Spinal cord (tissue), 10 donors: ENCODE results near the gene ATP5MK. TPM values are rescaled to one million over a fixed set of nuclear protein-coding genes. Genes with fewer than 3 reads are reported as not detected.
A peak's percentile ranks its signal among the peaks of the same experiment; 100 is the strongest.
"Not testable (repeated sequence)": the region's sequence is repeated elsewhere in the genome, so short reads cannot be mapped to it uniquely, and the experiment has no call there.

Source experiments
- DNase-seq, 6 donors: peaks; one replicate each; pipeline versions ENCODE4 v3.0.0 to v3.0.0-alpha.2; 2013 to 2015; ENCODE audit warnings: low spot score in 6 of 6, low read depth in 4 of 6
- H3K27ac ChIP-seq: one replicate; pipeline ENCODE4 v1.5.1; 2013; ENCODE audit warnings: low read depth, low read length, control low read depth
- H3K27me3 ChIP-seq: one replicate; pipeline ENCODE4 v1.6.1; 2013; ENCODE audit warnings: low read length; ENCODE audit not compliant: control insufficient read depth, insufficient read depth
- H3K36me3 ChIP-seq: one replicate; pipeline ENCODE4 v1.6.1; 2013; ENCODE audit warnings: low read length; ENCODE audit not compliant: control insufficient read depth, insufficient read depth
- H3K4me1 ChIP-seq: one replicate; pipeline ENCODE4 v1.6.1; 2013; ENCODE audit warnings: low read length; ENCODE audit not compliant: control insufficient read depth, insufficient read depth
- H3K4me3 ChIP-seq: one replicate; pipeline ENCODE4 v1.5.1; 2013; ENCODE audit warnings: low read depth, low read length, control low read depth
- H3K9me3 ChIP-seq: one replicate; pipeline ENCODE4 v1.6.1; 2013; ENCODE audit warnings: low read length; ENCODE audit not compliant: control insufficient read depth, insufficient read depth
- WGBS: methylation state at CpG from one replicate; pipeline ENCODE4 v1.1.5; 2013; ENCODE audit warnings: missing lambda C conversion rate; ENCODE audit not compliant: insufficient coverage; 5-methylcytosine and 5-hydroxymethylcytosine counted together
- polyA plus RNA-seq, 2 donors: library from polyadenylated mRNA; unstranded; fragments of 120-200 nt; gene quantifications; one replicate each; pipeline ENCODE4 v1.2.1, GENCODE V29; 2013; ENCODE audit not compliant: insufficient read length in 2 of 2
- total RNA-seq, 2 donors: library from RNA; depleted of rRNA in 1 of 2; stranded (reverse); fragments of 120-200 nt in 1 of 2; fragments of >200 nt in 1 of 2; gene quantifications; one replicate each; pipeline versions ENCODE4 v1.2.3 to v1.2.4, GENCODE V29; 2013 to 2014
- donor health status: healthy.

The ATP5MK gene
- total and polyA plus RNA-seq, 4 donors: 166 to 433 (median 306) TPM

DNA sequence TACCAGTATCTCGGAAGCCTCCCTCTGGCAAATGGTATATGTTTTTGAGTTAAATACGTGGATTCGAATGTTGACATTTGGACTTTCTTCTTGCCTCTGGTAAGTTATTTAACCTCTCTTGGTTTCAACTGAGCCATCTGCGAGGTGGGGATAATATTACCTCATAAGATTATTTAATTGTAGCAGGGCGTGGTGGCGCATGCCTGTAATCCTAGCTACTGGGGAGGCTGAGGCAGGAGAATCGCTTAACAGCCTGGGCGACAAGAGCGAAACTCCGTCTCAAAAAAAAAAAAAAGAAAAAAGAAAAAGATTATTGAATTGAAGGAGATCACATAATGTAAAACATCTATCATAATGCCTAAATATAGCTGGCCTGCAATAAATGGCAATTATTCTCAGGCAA, 28.9 kb downstream of the ATP5MK start:
- Histone ChIP-seq H3K9me3 (no peaks in the 10 kb centered on the region), H3K4me1 (peaks cover 11% of the 10 kb centered on the region), H3K27ac (peak overlapping the region; percentile 83), H3K27me3 (no peaks in the 10 kb centered on the region), H3K4me3 (peak overlapping the region; percentile 69), H3K36me3 (no peaks in the 10 kb centered on the region)
- no peak for DNase-seq
- no CpG with 5 or more reads among the region's 10 CpGs for WGBS

DNA sequence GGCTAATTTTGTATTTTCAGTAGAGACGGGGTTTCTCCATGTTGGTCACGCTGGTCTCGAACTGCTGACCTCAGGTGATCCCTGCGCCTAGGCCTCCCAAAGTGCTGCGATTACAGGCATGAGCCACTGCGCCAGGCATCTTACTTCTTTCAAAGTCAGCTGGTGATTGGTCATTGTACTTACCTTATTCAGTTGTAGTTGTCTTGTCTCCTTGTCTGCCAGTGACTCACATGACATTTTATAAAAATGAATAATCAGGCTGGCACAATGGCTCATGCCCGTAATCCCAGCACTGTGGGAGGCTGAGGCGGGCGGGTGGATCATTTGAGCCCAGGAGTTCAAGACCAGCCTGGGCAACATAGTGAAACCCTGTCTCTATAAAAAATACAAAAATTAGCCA, 35.5 kb downstream of the ATP5MK start:
- H3K4me3 ChIP-seq, H3K27me3 ChIP-seq, DNase-seq, H3K36me3 ChIP-seq, H3K27ac ChIP-seq, H3K9me3 ChIP-seq, H3K4me1 ChIP-seq: not testable (repeated sequence)
- 92% methylated on average over 8 of the region's 9 CpGs for whole genome bisulfite sequencing

DNA sequence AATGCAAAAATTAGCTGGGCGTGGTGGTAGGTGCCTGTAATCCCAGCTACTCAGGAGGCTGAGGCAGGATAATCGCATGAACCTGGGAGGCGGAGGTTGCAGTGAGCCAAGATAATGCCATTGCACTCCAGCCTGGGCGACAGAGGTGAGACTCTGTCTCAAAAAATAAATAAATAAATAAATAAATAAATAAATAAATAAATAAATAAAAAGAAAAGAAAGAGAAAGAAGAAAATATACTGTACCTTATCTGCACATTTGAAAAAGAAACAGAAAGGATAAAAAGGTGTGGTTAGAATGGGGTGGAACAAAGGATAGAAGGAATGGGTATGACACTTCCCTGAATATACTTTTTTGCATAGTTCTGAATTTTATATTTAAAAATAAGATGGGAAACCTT, 36.8 kb downstream of the ATP5MK start:
- H3K4me3 ChIP-seq, DNase-seq, H3K4me1 ChIP-seq, H3K27me3 ChIP-seq, H3K36me3 ChIP-seq, H3K9me3 ChIP-seq, H3K27ac ChIP-seq: not testable (repeated sequence)
- 94% methylated on average over 3 of the region's 4 CpGs for WGBS

DNA sequence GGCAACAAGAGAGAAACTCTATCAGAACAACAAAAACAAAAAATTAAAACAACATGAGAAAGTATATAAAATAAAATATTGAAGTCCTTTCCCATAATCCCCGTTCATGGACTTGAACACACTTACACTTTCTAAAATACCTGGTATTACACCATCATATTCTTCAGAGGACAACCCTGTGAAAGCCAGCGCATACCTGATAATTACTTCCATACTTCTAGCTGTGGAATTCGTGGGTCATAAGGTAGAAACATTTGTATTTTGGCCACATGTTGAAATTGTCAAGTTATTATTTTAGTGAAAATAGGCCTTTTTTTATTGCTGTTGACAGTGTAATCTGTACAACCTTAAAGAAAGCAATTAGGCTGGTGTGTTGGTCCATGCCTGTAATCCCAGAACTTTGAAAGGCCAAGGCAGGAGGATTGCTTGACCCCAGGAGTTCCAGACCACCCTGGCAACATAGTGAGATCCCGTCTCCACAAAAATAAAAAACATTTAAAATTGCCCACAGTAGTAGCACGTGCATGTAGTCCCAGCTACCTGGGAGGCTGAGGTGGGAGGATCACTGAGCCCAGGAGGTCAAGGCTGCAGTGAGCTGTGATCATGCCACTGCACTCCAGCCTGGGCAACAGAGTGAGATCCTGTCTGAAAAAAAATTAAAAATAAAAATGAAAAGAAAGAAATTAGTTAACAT, 40.2 kb downstream of the ATP5MK start:
- no peak for DNase-seq
- H3K4me1 ChIP-seq: peaks cover 4% of the 10 kb centered on the region
- no CpG with 5 or more reads among the region's 5 CpGs for WGBS
- no peaks in the 10 kb centered on the region for H3K27me3 ChIP-seq
- no peaks in the 10 kb centered on the region for H3K9me3 ChIP-seq
- H3K4me3 ChIP-seq: no peak overlapping the region
- no peak overlapping the region for H3K27ac ChIP-seq
- H3K36me3 ChIP-seq: no peaks in the 10 kb centered on the region

DNA sequence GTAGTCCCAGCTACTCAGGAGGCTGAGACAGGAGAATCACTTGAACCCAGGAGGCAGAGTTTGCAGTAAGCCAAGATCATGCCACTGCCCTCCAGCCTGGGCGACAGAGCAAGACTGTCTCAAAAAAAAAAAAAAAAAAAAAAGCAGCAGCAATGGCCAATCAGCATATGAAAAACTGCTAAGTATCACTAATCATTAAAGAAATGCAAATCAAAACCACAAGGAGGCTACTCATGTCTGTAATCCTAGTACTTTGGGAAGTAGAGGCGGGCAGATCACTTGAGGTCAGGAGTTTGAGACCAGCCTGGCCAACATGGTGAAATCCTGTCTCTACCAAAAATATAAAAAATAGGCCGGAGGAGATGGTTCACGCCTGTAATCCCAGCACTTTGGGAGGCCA, 41.7 kb downstream of the ATP5MK start:
- H3K4me3 ChIP-seq, H3K27me3 ChIP-seq, H3K27ac ChIP-seq, DNase-seq, H3K9me3 ChIP-seq, H3K36me3 ChIP-seq: not testable (repeated sequence)
- H3K4me1 ChIP-seq: peaks cover 11% of the 10 kb centered on the region
- 100% methylated on average over 1 of the region's 4 CpGs for WGBS

DNA sequence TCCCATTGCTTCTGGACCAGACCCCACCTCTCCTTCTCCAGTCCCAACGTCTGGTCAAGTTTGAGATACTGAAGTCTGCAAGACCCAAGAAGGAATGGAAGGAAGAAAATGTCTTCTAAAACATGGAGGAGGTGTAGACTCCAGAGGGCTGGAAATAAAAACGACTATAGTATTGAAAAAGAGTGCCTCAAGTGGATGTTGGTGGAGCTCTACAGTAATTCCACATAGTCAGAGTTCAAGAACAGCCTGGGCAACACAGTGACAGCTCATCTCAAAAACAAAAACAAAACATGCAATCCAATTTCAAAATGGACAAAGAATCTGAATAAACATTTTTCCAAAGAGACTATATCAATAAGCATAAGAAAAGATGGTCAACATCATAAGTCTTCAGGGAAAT, 43.0 kb downstream of the ATP5MK start:
- 33% methylated on average over 1 of the region's 2 CpGs for WGBS
- no peaks in the 10 kb centered on the region for H3K9me3 ChIP-seq
- H3K36me3 ChIP-seq: peaks cover 5% of the 10 kb centered on the region
- no peak for DNase-seq
- no peak overlapping the region for H3K4me3 ChIP-seq
- no peaks in the 10 kb centered on the region for H3K27me3 ChIP-seq
- H3K4me1 ChIP-seq: peaks cover 17% of the 10 kb centered on the region
- no peak overlapping the region for H3K27ac ChIP-seq

DNA sequence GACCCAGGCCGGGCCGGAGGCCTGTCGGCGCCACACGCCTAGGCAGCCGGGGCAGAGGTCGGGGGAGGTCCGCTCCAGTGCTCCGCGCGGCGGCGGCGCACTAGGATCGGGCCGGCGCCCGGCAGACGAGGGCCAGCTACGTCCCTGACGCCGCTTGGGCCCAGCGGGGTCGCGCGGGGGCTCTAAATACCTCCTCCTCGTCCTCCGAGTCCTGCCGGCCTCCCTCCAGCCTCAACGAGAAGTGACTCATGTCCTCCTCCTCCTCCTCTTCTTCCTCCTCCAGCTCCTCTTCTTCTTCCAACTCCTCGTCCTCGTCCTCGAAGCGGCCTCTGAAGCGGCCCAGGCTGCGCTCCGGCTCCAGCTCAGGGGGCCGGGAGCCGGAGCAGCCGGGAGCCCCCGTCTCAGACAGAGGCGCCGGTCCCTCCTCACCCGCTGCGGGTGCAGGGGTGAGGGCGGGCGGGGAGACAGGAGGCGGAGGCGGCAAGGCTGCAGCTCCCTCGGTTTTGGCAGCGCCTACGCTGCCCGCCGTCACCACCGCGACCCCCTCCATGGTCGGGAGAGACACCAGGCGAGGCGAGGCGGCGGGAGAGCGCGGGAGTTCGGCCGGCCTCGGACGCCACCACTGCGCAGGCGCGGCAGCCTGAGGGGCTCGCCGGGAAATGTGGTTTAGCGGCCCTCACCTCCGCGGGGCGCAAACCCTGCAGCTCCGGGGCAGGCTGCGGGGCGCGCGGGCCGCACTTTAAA, 45.6 kb downstream of the ATP5MK start, which contains the start of gene PCGF6:
Gene PCGF6 (minus strand): TSS at position 624 of the 744 bp plus-strand sequence. CDS start 74 bp downstream, at position 550.
- peak; percentile 70 to 96 (median 85) for DNase-seq
- 0% methylated on average over 82 of the region's 82 CpGs for WGBS
- Histone ChIP-seq H3K4me3 (peak within 1 kb of the TSS; percentile 65), H3K4me1 (peaks cover 17% of the 10 kb centered on the region), H3K36me3 (peaks cover 18% of the 10 kb centered on the region), H3K27ac (peak within 1 kb of the TSS; percentile 89), H3K9me3 (no peaks in the 10 kb centered on the region), H3K27me3 (no peaks in the 10 kb centered on the region)

DNA sequence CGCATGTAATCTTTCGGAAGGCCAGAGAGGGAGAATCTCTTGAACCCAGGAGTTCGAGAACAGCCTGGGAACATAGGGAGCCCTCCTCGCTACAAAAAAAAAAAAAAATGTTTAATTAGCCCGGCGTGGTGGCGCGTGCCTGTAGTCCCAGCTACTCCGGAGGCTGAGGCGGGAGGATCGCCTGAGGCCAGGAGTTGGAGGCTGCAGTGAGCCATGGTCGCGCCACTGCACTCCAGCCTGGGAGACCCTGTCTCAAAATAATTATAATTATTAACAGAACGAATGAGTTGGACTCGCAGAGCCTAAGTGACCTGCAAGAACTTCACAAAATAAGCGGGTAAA, 46.1 kb downstream of the ATP5MK start:
- DNase-seq: peak in 1 of 6 donors; percentile 1
- no peaks in the 10 kb centered on the region for H3K9me3 ChIP-seq
- H3K4me3 ChIP-seq: peak overlapping the region; percentile 65
- peaks cover 22% of the 10 kb centered on the region for H3K36me3 ChIP-seq
- H3K4me1 ChIP-seq: peaks cover 17% of the 10 kb centered on the region
- WGBS: 58% methylated on average over 8 of the region's 16 CpGs
- peak overlapping the region; percentile 89 for H3K27ac ChIP-seq
- H3K27me3 ChIP-seq: no peaks in the 10 kb centered on the region
